H1 (cell line): ENCODE measurements around the gene TRAF3IP1. TPM values are rescaled to one million over a fixed set of nuclear protein-coding genes. Genes with fewer than 3 reads are reported as not detected.

Experiments
- CTCF ChIA-PET: fragments of 300-600 bp; sonication (Branson Sonifier 250); formaldehyde crosslinking; loops from one replicate; lab custom pipeline; 2021; ENCODE audit not compliant: partially characterized antibody; lab: Charles Lee
- POLR2A ChIA-PET: fragments of 300-600 bp; sonication (Branson Sonifier 250); formaldehyde crosslinking; loops from one replicate; lab custom pipeline; 2021; ENCODE audit warnings: inconsistent platforms; ENCODE audit not compliant: partially characterized antibody; lab: Charles Lee
- DNase-seq, 2 experiments: peaks; one replicate each; pipeline versions ENCODE4 v3.0.0 to v3.0.0-alpha.2; 2010 to 2022; ENCODE audit warnings: low spot score in 2 of 2, low read depth in 1 of 2, mixed read lengths in 1 of 2
- FAIRE-seq: peaks from 2 replicates; lab custom pipeline; 2011; peaks lifted over from hg19 to GRCh38; lab: Jason Lieb, UNC
- H2AFZ ChIP-seq: 2 replicates; pipeline ENCODE4 v1.8.1; 2012; ENCODE audit warnings: low read length, inconsistent platforms
- H2AK5ac ChIP-seq: 2 replicates; pipeline ENCODE4 v1.6.1; 2013; ENCODE audit warnings: low read depth, low read length
- H2BK120ac ChIP-seq: replicated peaks from 2 replicates; pipeline ENCODE3; 2013; ENCODE audit warnings: low read depth, low read length, inconsistent platforms
- H2BK12ac ChIP-seq: 2 replicates; pipeline ENCODE4 v1.6.1; 2013; ENCODE audit warnings: low read depth, low read length
- H2BK15ac ChIP-seq: 2 replicates; pipeline ENCODE4 v1.6.1; 2013; ENCODE audit warnings: low read length
- H2BK20ac ChIP-seq: 2 replicates; pipeline ENCODE4 v1.6.1; 2013; ENCODE audit warnings: low read length
- H2BK5ac ChIP-seq: 2 replicates; pipeline ENCODE4 v1.6.1; 2013; ENCODE audit warnings: low read depth, low read length
- H3K14ac ChIP-seq: 2 replicates; pipeline ENCODE4 v1.6.1; 2013; ENCODE audit warnings: inconsistent platforms; ENCODE audit not compliant: insufficient read length
- H3K18ac ChIP-seq: 2 replicates; pipeline ENCODE4 v1.6.1; 2013; ENCODE audit warnings: low read length; ENCODE audit errors: extremely low read depth
- H3K23ac ChIP-seq: 2 replicates; pipeline ENCODE4 v1.6.1; 2013; ENCODE audit warnings: inconsistent platforms; ENCODE audit not compliant: insufficient read length
- H3K23me2 ChIP-seq: 2 replicates; pipeline ENCODE4 v1.6.1; 2013; ENCODE audit warnings: low read depth, low read length
- H3K27ac ChIP-seq: 2 replicates; pipeline ENCODE4 v1.6.1; 2011; ENCODE audit warnings: low read depth, low read length, inconsistent platforms
- H3K27me3 ChIP-seq, 4 experiments: replicated peaks in 1 of 4; 1 replicate in 1 of 4; 2 replicates in 3 of 4; pipeline versions ENCODE4 v1.6.1 to v1.8.1; 2011 to 2013; ENCODE audit warnings: low read length in 3 of 4, mild to moderate bottlenecking in 3 of 4, inconsistent platforms in 2 of 4, mixed read lengths in 2 of 4, moderate library complexity in 1 of 4; ENCODE audit not compliant: control insufficient read depth in 3 of 4, insufficient read depth in 3 of 4; ENCODE audit errors: extremely low read depth in 1 of 4
- H3K36me3 ChIP-seq, 4 experiments: 2 replicates each; pipeline versions ENCODE4 v1.6.1 to v1.8.1; 2011 to 2013; ENCODE audit warnings: mild to moderate bottlenecking in 4 of 4, low read length in 3 of 4, moderate library complexity in 2 of 4, control low read depth in 1 of 4, inconsistent platforms in 1 of 4; ENCODE audit not compliant: insufficient read depth in 4 of 4, control insufficient read depth in 2 of 4
- H3K4ac ChIP-seq: replicated peaks from 2 replicates; pipeline ENCODE3; 2013; ENCODE audit warnings: low read length, low read depth, mixed read lengths, inconsistent platforms; ENCODE audit not compliant: insufficient read length
- H3K4me1 ChIP-seq, 4 experiments: replicated peaks in 1 of 4; 1 replicate in 1 of 4; 2 replicates in 3 of 4; pipeline versions ENCODE4 v1.6.1 to v1.8.1; 2011 to 2013; ENCODE audit warnings: low read length in 3 of 4, inconsistent platforms in 2 of 4, mixed read lengths in 1 of 4; ENCODE audit not compliant: insufficient read depth in 4 of 4, control insufficient read depth in 3 of 4
- H3K4me2 ChIP-seq, 2 experiments: 2 replicates each; pipeline versions ENCODE4 v1.6.1 to v1.8.1; 2011 to 2013; ENCODE audit warnings: low read depth in 2 of 2, low read length in 2 of 2, control low read depth in 1 of 2, inconsistent platforms in 1 of 2, mild to moderate bottlenecking in 1 of 2; ENCODE audit not compliant: insufficient read depth in 1 of 2
- H3K4me3 ChIP-seq, 4 experiments: fragments of 200-600, 300-600 bp in 1 of 4; sonication (generic), shearing (Covaris generic), sonication (Bioruptor Twin) in 1 of 4; 2 replicates each; pipeline versions ENCODE4 v1.5.1 to v1.8.1; 2011 to 2016; ENCODE audit warnings: low read length in 4 of 4, low read depth in 3 of 4, control low read depth in 2 of 4, inconsistent platforms in 2 of 4, mild to moderate bottlenecking in 2 of 4, mixed read lengths in 1 of 4, moderate library complexity in 1 of 4; ENCODE audit not compliant: insufficient read depth in 2 of 4; ENCODE audit errors: extremely low read depth in 1 of 4
- H3K56ac ChIP-seq: replicated peaks from 2 replicates; pipeline ENCODE3; 2013; ENCODE audit warnings: low read depth, mild to moderate bottlenecking, mixed read lengths, low read length, inconsistent platforms; ENCODE audit not compliant: insufficient read length
- H3K79me1 ChIP-seq: 2 replicates; pipeline ENCODE4 v1.6.1; 2013; ENCODE audit warnings: low read depth, low read length, control low read depth
- H3K79me2 ChIP-seq, 2 experiments: 2 replicates each; pipeline versions ENCODE4 v1.6.1 to v1.8.1; 2012 to 2013; ENCODE audit warnings: low read length in 2 of 2, mild to moderate bottlenecking in 2 of 2, inconsistent platforms in 1 of 2; ENCODE audit not compliant: insufficient read depth in 2 of 2, control insufficient read depth in 1 of 2
- H3K9ac ChIP-seq, 4 experiments: replicated peaks in 1 of 4; 1 replicate in 1 of 4; 2 replicates in 3 of 4; pipeline versions ENCODE4 v1.6.1 to v1.8.1; 2011 to 2013; ENCODE audit warnings: low read depth in 3 of 4, low read length in 3 of 4, control low read depth in 2 of 4, mild to moderate bottlenecking in 2 of 4, moderate library complexity in 2 of 4, inconsistent platforms in 1 of 4; ENCODE audit errors: extremely low read depth in 1 of 4
- H3K9me3 ChIP-seq, 2 experiments: 2 replicates each; pipeline versions ENCODE4 v1.6.1 to v1.8.1; 2012 to 2013; ENCODE audit warnings: mild to moderate bottlenecking in 2 of 2, moderate library complexity in 2 of 2, control low read depth in 1 of 2, inconsistent platforms in 1 of 2, low read depth in 1 of 2, low read length in 1 of 2, mixed read lengths in 1 of 2; ENCODE audit not compliant: insufficient read depth in 2 of 2
- H4K20me1 ChIP-seq, 2 experiments: replicated peaks in 1 of 2; 2 replicates each; pipeline versions ENCODE3 to v1.8.1; 2011 to 2013; ENCODE audit warnings: inconsistent platforms in 2 of 2, low read length in 2 of 2, mild to moderate bottlenecking in 1 of 2; ENCODE audit not compliant: insufficient read depth in 2 of 2, control insufficient read depth in 1 of 2
- H4K5ac ChIP-seq: 2 replicates; pipeline ENCODE4 v1.6.1; 2013; ENCODE audit warnings: low read length, low read depth, mixed read lengths, inconsistent platforms; ENCODE audit not compliant: insufficient read length
- H4K8ac ChIP-seq: 2 replicates; pipeline ENCODE4 v1.8.0; 2013; ENCODE audit warnings: mild to moderate bottlenecking, moderate library complexity, low read length, inconsistent platforms; ENCODE audit not compliant: insufficient read depth; ENCODE audit errors: extremely low read depth
- H4K91ac ChIP-seq: replicated peaks from 2 replicates; pipeline ENCODE3; 2013; ENCODE audit warnings: low read length, mixed read lengths, inconsistent platforms; ENCODE audit not compliant: insufficient read length
- CTBP2 ChIP-seq: IDR thresholded peaks from 2 replicates; pipeline ENCODE4 v1.7.0; 2011; ENCODE audit warnings: borderline replicate concordance, mild to moderate bottlenecking, moderate library complexity, mixed read lengths, low read length; ENCODE audit not compliant: insufficient read depth, insufficient read length
- EZH2 ChIP-seq: fragments of 200-600 bp; sonication (generic); IDR thresholded peaks from 2 replicates; pipeline ENCODE4 v1.7.1; 2012; ENCODE audit warnings: low read depth, mild to moderate bottlenecking, moderate library complexity, low read length, inconsistent platforms; ENCODE audit not compliant: severe bottlenecking
- FOSL1 ChIP-seq: IDR thresholded peaks from 2 replicates; pipeline ENCODE4 v1.6.1; 2011; ENCODE audit warnings: mild to moderate bottlenecking, low read depth, low read length, moderate library complexity; ENCODE audit not compliant: insufficient read depth
- MAX ChIP-seq: IDR thresholded peaks from 2 replicates; pipeline ENCODE4 v1.6.1; 2012; ENCODE audit warnings: inconsistent platforms
- RXRA ChIP-seq: IDR thresholded peaks from 2 replicates; pipeline ENCODE4 v1.6.1; 2011; ENCODE audit warnings: low read depth, mild to moderate bottlenecking, low read length, moderate library complexity; ENCODE audit not compliant: insufficient read depth
- WGBS, 2 experiments: shearing (Covaris generic) in 1 of 2; methylation state at CpG; one replicate each; pipeline versions ENCODE4 v1.1.6 to v1.1.7; 2013 to 2015; ENCODE audit warnings: low lambda C conversion rate in 2 of 2, mixed read lengths in 2 of 2, inconsistent platforms in 1 of 2, low coverage in 1 of 2, missing lambda C conversion rate in 1 of 2; ENCODE audit not compliant: insufficient replicate concordance in 2 of 2, insufficient coverage in 1 of 2, insufficient read length in 1 of 2; ENCODE audit errors: extremely low coverage in 1 of 2, missing lambda C conversion rate in 1 of 2; 5-methylcytosine and 5-hydroxymethylcytosine counted together
- polyA plus RNA-seq, 7 experiments: library from polyadenylated mRNA; depleted of rRNA in 3 of 7; stranded (reverse) in 5 of 7; unstranded in 2 of 7; fragments of >200 nt in 5 of 7; fragments of 200-250 nt in 2 of 7; gene quantifications; 1 replicate in 5 of 7; 2 replicates in 1 of 7; 4 replicates in 1 of 7; pipeline versions ENCODE4 v1.2.1 to v1.2.3, GENCODE V29; 2011 to 2013; ENCODE audit warnings: missing spikeins in 2 of 7, mixed read lengths in 2 of 7
- total RNA-seq: library from RNA; stranded (reverse); fragmentation: NEBNext Ultra II Directional; extraction: Animal tissue kit (Norgen Biotek cat#: 25700); gene quantifications from 2 replicates; pipeline ENCODE4 v1.2.1, GENCODE V29; 2021

Gene TRAF3IP1
- total and polyA plus RNA-seq, 2 of the 8 experiments (the other 6 are each of a cell fraction or from before 2014, with no cell fraction given), result 2.3 to 17.5 TPM

GRCh38 chr2:238345297-238345968 lies 25.1 kb downstream of the TRAF3IP1 start:
- Histone ChIP-seq H3K56ac (no peak overlapping the region), H2AK5ac (no peak overlapping the region), H3K79me1 (no peaks in the 10 kb centered on the region), H3K4me2 (no peak overlapping the region), H2BK5ac (no peak overlapping the region), H2BK120ac (no peak overlapping the region), H3K18ac (no peak overlapping the region), H3K79me2 (no peaks in the 10 kb centered on the region), H2BK20ac (no peak overlapping the region), H4K91ac (no peak overlapping the region), H2BK12ac (no peak overlapping the region), H3K36me3 (0 out of 8 replicates have a peak, but pooled peaks cover 0 to 4% (median 0%) of the 10 kb centered on the region in 4 experiments), H3K14ac (no peak overlapping the region), H4K5ac (no peak overlapping the region), H2AFZ (no peak overlapping the region), H3K27ac (no peak overlapping the region), H3K4me1 (0 out of 7 replicates have a peak, but pooled peaks cover 0 to 2% (median 0%) of the 10 kb centered on the region in 4 experiments), H4K20me1 (peaks cover 0 to 1% of the 10 kb centered on the region in 2 experiments), H3K9ac (no peak overlapping the region), H4K8ac (no peak overlapping the region; the same call in 1 of the 2 replicates), H3K9me3 (no peaks in the 10 kb centered on the region), H3K4ac (no peak overlapping the region), H3K4me3 (no peak overlapping the region), H3K27me3 (no peaks in the 10 kb centered on the region), H2BK15ac (no peak overlapping the region), H3K23me2 (no peaks in the 10 kb centered on the region), H3K23ac (no peak overlapping the region)
- CTCF ChIA-PET, result interaction anchor here (2.0 to 5.1 kb wide), 2 partner anchors 12 to 22 kb away, joined by 7 to 29 read pairs; no protein-coding TSS in a partner anchor
- WGBS, 2 experiments, result 82% methylated on average over 16 of the region's 16 CpGs; no CpG with 5 or more reads in 1 of the 2 experiments
- POLR2A ChIA-PET, result no interaction called here
- FAIRE-seq (no peak), DNase-seq (no peak)
- TF ChIP-seq MAX, result no peak
- TF ChIP-seq EZH2, result no peak
- TF ChIP-seq FOSL1, result no peak
- TF ChIP-seq CTBP2, result no peak
- TF ChIP-seq RXRA, result no peak
